Activated CD4-positive, alpha-beta T cell treated with anti-CD3 and anti-CD28 coated beads, Interleukin-2, amount 10 ng/mL, durations not matched to agents 24 days and 14 days (primary cell): ENCODE measurements around the gene PLEKHN1. TPM values are rescaled to one million over a fixed set of nuclear protein-coding genes. Genes with fewer than 3 reads are reported as not detected.

Experiments
- DNase-seq: peaks from one replicate; pipeline ENCODE4 v3.0.0; 2022
- H3K27ac Mint-ChIP-seq: one replicate; pipeline ENCODE4 v1.8.0; 2022; ENCODE audit warnings: mild to moderate bottlenecking, mixed read lengths
- H3K27me3 Mint-ChIP-seq: one replicate; pipeline ENCODE4 v1.8.0; 2022; ENCODE audit warnings: mixed read lengths
- H3K36me3 Mint-ChIP-seq: one replicate; pipeline ENCODE4 v1.8.0; 2022; ENCODE audit warnings: low read depth, mild to moderate bottlenecking, mixed read lengths
- H3K4me1 Mint-ChIP-seq: one replicate; pipeline ENCODE4 v1.8.0; 2021; ENCODE audit warnings: mixed read lengths
- H3K4me3 Mint-ChIP-seq: one replicate; pipeline ENCODE4 v1.8.0; 2022; ENCODE audit warnings: mild to moderate bottlenecking, moderate library complexity, mixed read lengths
- H3K9me3 Mint-ChIP-seq: one replicate; pipeline ENCODE4 v1.8.0; 2021; ENCODE audit warnings: mixed read lengths
- intact Hi-C: fragments of 100-400 bp; cut with micrococcal nuclease; formaldehyde crosslinking; loops from one replicate; pipeline ENCODE4 v1.15.1; 2023
- total RNA-seq: library from RNA; stranded (reverse); gene quantifications from 2 replicates; pipeline ENCODE4 v1.2.3, GENCODE V29; 2022

Gene PLEKHN1
- total RNA-seq, 1 donor from 2014 or later = 2.8 TPM

- DNase-seq = no peak
- H3K36me3 Mint-ChIP-seq = no peaks in the 10 kb centered on the region
Observed at GRCh38 chr1:935751-936231, 30.5 kb upstream of the PLEKHN1 start.

GRCh38 chr1:936348-937264 is 29.7 kb upstream of the PLEKHN1 start:
- intact Hi-C loops = loop anchor here (5.0 kb wide), 1 partner anchor 34 kb away; no protein-coding TSS in a partner anchor
- no peak for DNase-seq
- H3K4me3 Mint-ChIP-seq = no peak overlapping the region
- no peaks in the 10 kb centered on the region for H3K36me3 Mint-ChIP-seq
- H3K4me1 Mint-ChIP-seq = peaks cover 9% of the 10 kb centered on the region
- no peak overlapping the region for H3K27ac Mint-ChIP-seq
- H3K9me3 Mint-ChIP-seq = no peaks in the 10 kb centered on the region
- peaks cover 42% of the 10 kb centered on the region for H3K27me3 Mint-ChIP-seq

More at GRCh38 chr1:935751-936231, 30.5 kb upstream of the PLEKHN1 start:
- no peaks in the 10 kb centered on the region for H3K9me3 Mint-ChIP-seq
- H3K27me3 Mint-ChIP-seq = peaks cover 42% of the 10 kb centered on the region
- no peak overlapping the region for H3K4me3 Mint-ChIP-seq
- peaks cover 5% of the 10 kb centered on the region for H3K4me1 Mint-ChIP-seq
- intact Hi-C loops = loop anchor here (5.0 kb wide), 1 partner anchor 33 kb away; no protein-coding TSS in a partner anchor
- no peak overlapping the region for H3K27ac Mint-ChIP-seq

- intact Hi-C loops = loop anchor here (5.0 kb wide), 1 partner anchor 35 kb away; no protein-coding TSS in a partner anchor
- H3K36me3 Mint-ChIP-seq = no peaks in the 10 kb centered on the region
Observed at GRCh38 chr1:937521-937920, 28.8 kb upstream of the PLEKHN1 start.

GRCh38 chr1:938088-938683 is 28.1 kb upstream of the PLEKHN1 start:
- intact Hi-C loops = loop anchor here (5.0 kb wide), 1 partner anchor 36 kb away; no protein-coding TSS in a partner anchor
- peaks cover 9% of the 10 kb centered on the region for H3K4me1 Mint-ChIP-seq
- no peak for DNase-seq
- H3K36me3 Mint-ChIP-seq = no peaks in the 10 kb centered on the region
- no peak overlapping the region for H3K4me3 Mint-ChIP-seq
- H3K27me3 Mint-ChIP-seq = peaks cover 41% of the 10 kb centered on the region
- H3K27ac Mint-ChIP-seq = no peak overlapping the region
- no peaks in the 10 kb centered on the region for H3K9me3 Mint-ChIP-seq

More at GRCh38 chr1:937521-937920, 28.8 kb upstream of the PLEKHN1 start:
- Mint-ChIP-seq H3K27me3 (peaks cover 41% of the 10 kb centered on the region), H3K4me1 (peaks cover 9% of the 10 kb centered on the region), H3K4me3 (no peak overlapping the region), H3K9me3 (no peaks in the 10 kb centered on the region), H3K27ac (no peak overlapping the region)
- no peak for DNase-seq

GRCh38 chr1:938711-939489 is 27.4 kb upstream of the PLEKHN1 start:
- Mint-ChIP-seq H3K27me3 (peaks cover 40% of the 10 kb centered on the region), H3K4me3 (no peak overlapping the region), H3K27ac (no peak overlapping the region), H3K9me3 (no peaks in the 10 kb centered on the region), H3K4me1 (peaks cover 9% of the 10 kb centered on the region), H3K36me3 (peaks cover under 1% of the 10 kb centered on the region)
- no peak for DNase-seq
- intact Hi-C loops = loop anchor here (5.0 kb wide), 1 partner anchor 37 kb away; no protein-coding TSS in a partner anchor

- no peak for DNase-seq
- peaks cover 9% of the 10 kb centered on the region for H3K4me1 Mint-ChIP-seq
- intact Hi-C loops = loop anchor here (2.0 to 5.0 kb wide), 2 partner anchors 17 to 37 kb away; partner anchors contain the start of gene SAMD11
Observed at GRCh38 chr1:939511-940106, 26.7 kb upstream of the PLEKHN1 start.

GRCh38 chr1:940107-941014 is 25.9 kb upstream of the PLEKHN1 start:
- no peak for DNase-seq
- Mint-ChIP-seq H3K9me3 (no peaks in the 10 kb centered on the region), H3K4me3 (peak overlapping the region; percentile 74), H3K4me1 (peaks cover 7% of the 10 kb centered on the region), H3K27me3 (peaks cover 34% of the 10 kb centered on the region), H3K27ac (no peak overlapping the region), H3K36me3 (peaks cover 10% of the 10 kb centered on the region)
- intact Hi-C loops = loop anchor here (2.0 kb wide), 1 partner anchor 18 kb away; the partner anchor contains the start of gene SAMD11

More at GRCh38 chr1:939511-940106, 26.7 kb upstream of the PLEKHN1 start:
- H3K27ac Mint-ChIP-seq = no peak overlapping the region
- H3K27me3 Mint-ChIP-seq = peaks cover 40% of the 10 kb centered on the region
- H3K4me3 Mint-ChIP-seq = no peak overlapping the region
- H3K9me3 Mint-ChIP-seq = no peaks in the 10 kb centered on the region
- peaks cover 5% of the 10 kb centered on the region for H3K36me3 Mint-ChIP-seq

GRCh38 chr1:941015-941587 is 25.2 kb upstream of the PLEKHN1 start:
- Mint-ChIP-seq H3K9me3 (no peaks in the 10 kb centered on the region), H3K4me1 (peaks cover 7% of the 10 kb centered on the region), H3K36me3 (peaks cover 18% of the 10 kb centered on the region), H3K27ac (peak overlapping the region; percentile 37), H3K4me3 (peak overlapping the region; percentile 74), H3K27me3 (peaks cover 31% of the 10 kb centered on the region)
- intact Hi-C loops = loop anchor here (2.0 kb wide), 1 partner anchor 18 kb away; the partner anchor contains the start of gene SAMD11
- DNase-seq = no peak

- H3K4me1 Mint-ChIP-seq = peaks cover 7% of the 10 kb centered on the region
- peak overlapping the region; percentile 74 for H3K4me3 Mint-ChIP-seq
- peaks cover 18% of the 10 kb centered on the region for H3K36me3 Mint-ChIP-seq
- H3K27ac Mint-ChIP-seq = no peak overlapping the region
- H3K9me3 Mint-ChIP-seq = no peaks in the 10 kb centered on the region
- peak; percentile 74 for DNase-seq
- peaks cover 29% of the 10 kb centered on the region for H3K27me3 Mint-ChIP-seq
- intact Hi-C loops = loop anchor here (2.0 kb wide), 1 partner anchor 19 kb away; the partner anchor contains the start of gene SAMD11
Observed at GRCh38 chr1:941588-942383, 24.5 kb upstream of the PLEKHN1 start.

- intact Hi-C loops = no loop called here
- peaks cover 23% of the 10 kb centered on the region for H3K36me3 Mint-ChIP-seq
- H3K9me3 Mint-ChIP-seq = no peaks in the 10 kb centered on the region
- H3K4me1 Mint-ChIP-seq = peaks cover 7% of the 10 kb centered on the region
- no peak overlapping the region for H3K4me3 Mint-ChIP-seq
- peaks cover 27% of the 10 kb centered on the region for H3K27me3 Mint-ChIP-seq
- H3K27ac Mint-ChIP-seq = no peak overlapping the region
- DNase-seq = no peak
Observed at GRCh38 chr1:942411-942821, 23.9 kb upstream of the PLEKHN1 start.

GRCh38 chr1:942864-943533 is 23.3 kb upstream of the PLEKHN1 start:
- no peak for DNase-seq

More at GRCh38 chr1:942864-943533, 23.3 kb upstream of the PLEKHN1 start:
- H3K36me3 Mint-ChIP-seq = peaks cover 23% of the 10 kb centered on the region
- H3K27me3 Mint-ChIP-seq = peaks cover 24% of the 10 kb centered on the region
- no peaks in the 10 kb centered on the region for H3K9me3 Mint-ChIP-seq
- H3K27ac Mint-ChIP-seq = no peak overlapping the region
- H3K4me1 Mint-ChIP-seq = peaks cover 7% of the 10 kb centered on the region
- no peak overlapping the region for H3K4me3 Mint-ChIP-seq
- intact Hi-C loops = no loop called here
